ENCODE results near the gene LRRC59.

LRRC59 gene

DNA sequence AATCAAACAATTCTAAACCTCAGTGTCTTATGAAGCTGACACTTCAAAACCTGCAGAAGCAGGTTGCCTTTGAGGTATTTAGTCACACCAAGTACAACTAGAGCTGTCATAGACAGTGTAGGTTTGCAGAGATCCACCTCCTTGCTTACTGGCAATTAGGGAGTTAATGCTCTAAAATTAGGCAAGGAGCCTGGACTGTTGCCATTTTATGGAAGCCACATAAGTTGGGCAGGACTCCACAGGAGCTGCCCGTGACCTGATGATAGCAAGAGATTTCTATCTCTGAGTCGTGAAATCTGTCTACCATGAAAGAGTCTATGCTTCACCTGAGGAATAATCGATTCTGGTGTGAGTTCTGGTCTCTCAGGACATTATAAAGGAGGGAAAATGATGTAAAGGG, 15.4 kb downstream of the LRRC59 start:
- Histone ChIP-seq H3K4me1 (ENCODE audit: control insufficient read depth, insufficient read depth, low read length, poor library complexity, severe bottlenecking) (no peaks in the 10 kb centered on the region), H3K36me3 (ENCODE audit: control insufficient read depth, insufficient read depth, low read length) (peaks cover 87% of the 10 kb centered on the region), H3K9me3 (ENCODE audit: control insufficient read depth, low read length) (no peaks in the 10 kb centered on the region), H3K4me3 (ENCODE audit: extremely low read depth, insufficient read depth, low read length, poor library complexity, severe bottlenecking) (no peak overlapping the region), H3K27ac (ENCODE audit: low read depth, low read length, severe bottlenecking) (no peak overlapping the region)
- 93 to 94% methylated on average over 3 of the region's 3 CpGs for WGBS, 2 experiments (ENCODE audit: insufficient coverage in 2 of 2)

DNA sequence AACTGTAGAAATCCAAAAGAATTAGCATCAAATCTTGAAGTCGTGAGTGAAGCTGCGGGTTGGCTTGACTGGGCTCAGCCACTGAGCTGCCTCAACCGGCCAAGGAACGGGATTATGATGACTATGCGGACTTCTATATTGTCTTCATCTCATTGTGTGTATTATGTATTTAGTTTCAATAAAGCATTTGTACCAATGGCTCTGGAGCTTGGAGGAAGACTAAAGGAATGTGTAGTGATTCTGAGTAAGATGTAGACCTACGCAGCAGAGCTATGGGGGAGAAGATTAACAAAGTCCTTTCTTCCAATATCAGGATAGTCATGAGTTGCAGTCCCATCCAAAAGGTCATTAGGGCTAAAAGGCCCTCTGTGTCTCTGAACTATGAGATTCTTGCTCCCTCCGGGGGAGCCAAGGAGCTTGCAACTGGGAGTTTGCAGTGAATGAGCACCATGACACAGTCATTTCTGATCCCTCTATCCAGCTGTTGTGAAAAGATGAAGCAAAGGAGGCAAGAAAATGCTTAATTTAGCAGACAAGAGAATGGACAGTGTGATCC, 16.0 kb downstream of the LRRC59 start:
- Histone ChIP-seq H3K9me3 (ENCODE audit: control insufficient read depth, low read length) (no peaks in the 10 kb centered on the region), H3K4me1 (ENCODE audit: control insufficient read depth, insufficient read depth, low read length, poor library complexity, severe bottlenecking) (no peaks in the 10 kb centered on the region), H3K36me3 (ENCODE audit: control insufficient read depth, insufficient read depth, low read length) (peaks cover 86% of the 10 kb centered on the region), H3K27ac (ENCODE audit: low read depth, low read length, severe bottlenecking) (no peak overlapping the region), H3K4me3 (ENCODE audit: extremely low read depth, insufficient read depth, low read length, poor library complexity, severe bottlenecking) (no peak overlapping the region)
- 89 to 90% methylated on average over 3 to 4 of the region's 7 CpGs for WGBS, 2 experiments (ENCODE audit: insufficient coverage in 2 of 2)

DNA sequence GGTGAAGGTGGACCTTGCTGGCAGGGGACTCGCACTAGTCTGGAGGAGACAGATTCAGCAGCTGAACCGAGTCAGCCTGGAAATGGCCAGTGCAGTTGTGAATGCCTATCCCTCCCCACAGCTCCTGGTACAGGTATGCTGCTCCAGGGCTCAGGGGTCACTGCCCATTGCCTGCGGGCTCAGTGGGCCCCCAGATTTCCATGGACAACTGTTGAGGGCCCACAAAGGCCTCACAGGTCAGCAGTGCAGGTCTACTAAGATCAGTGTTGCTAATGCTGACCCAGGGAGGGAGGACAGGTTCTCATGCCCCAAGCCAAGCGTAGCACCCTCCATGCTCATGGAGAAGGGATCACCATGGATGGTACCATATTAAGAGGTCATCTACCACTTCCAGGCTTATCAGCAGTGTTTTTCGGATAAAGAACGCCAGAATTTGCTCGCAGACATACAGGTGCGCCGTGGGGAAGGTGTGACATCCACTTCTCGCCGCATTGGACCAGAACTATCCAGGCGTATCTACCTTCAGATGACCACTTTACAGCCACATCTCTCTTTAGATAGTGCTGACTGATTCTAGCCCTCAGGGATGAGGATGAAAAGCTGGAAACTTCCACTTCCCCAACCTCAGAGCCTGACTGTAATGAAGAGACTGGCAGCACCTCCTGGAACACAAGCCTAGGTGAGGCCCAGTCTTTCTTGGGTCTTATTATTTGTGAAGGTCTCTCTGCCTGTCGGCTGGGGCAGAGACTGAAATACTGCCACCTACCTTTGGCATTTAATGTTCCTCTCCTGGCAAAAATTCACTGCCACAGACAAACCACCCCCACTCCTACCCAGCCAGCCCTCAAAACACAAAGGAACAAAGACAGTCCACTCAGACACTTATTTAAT, 16.7 kb downstream of the LRRC59 start:
- Histone ChIP-seq H3K4me3 (ENCODE audit: extremely low read depth, insufficient read depth, low read length, poor library complexity, severe bottlenecking) (no peak overlapping the region), H3K27ac (ENCODE audit: low read depth, low read length, severe bottlenecking) (no peak overlapping the region), H3K4me1 (ENCODE audit: control insufficient read depth, insufficient read depth, low read length, poor library complexity, severe bottlenecking) (no peaks in the 10 kb centered on the region), H3K9me3 (ENCODE audit: control insufficient read depth, low read length) (no peaks in the 10 kb centered on the region), H3K36me3 (ENCODE audit: control insufficient read depth, insufficient read depth, low read length) (peaks cover 82% of the 10 kb centered on the region)
- 91 to 94% methylated on average over 10 to 12 of the region's 13 CpGs for WGBS, 2 experiments (ENCODE audit: insufficient coverage in 2 of 2)

DNA sequence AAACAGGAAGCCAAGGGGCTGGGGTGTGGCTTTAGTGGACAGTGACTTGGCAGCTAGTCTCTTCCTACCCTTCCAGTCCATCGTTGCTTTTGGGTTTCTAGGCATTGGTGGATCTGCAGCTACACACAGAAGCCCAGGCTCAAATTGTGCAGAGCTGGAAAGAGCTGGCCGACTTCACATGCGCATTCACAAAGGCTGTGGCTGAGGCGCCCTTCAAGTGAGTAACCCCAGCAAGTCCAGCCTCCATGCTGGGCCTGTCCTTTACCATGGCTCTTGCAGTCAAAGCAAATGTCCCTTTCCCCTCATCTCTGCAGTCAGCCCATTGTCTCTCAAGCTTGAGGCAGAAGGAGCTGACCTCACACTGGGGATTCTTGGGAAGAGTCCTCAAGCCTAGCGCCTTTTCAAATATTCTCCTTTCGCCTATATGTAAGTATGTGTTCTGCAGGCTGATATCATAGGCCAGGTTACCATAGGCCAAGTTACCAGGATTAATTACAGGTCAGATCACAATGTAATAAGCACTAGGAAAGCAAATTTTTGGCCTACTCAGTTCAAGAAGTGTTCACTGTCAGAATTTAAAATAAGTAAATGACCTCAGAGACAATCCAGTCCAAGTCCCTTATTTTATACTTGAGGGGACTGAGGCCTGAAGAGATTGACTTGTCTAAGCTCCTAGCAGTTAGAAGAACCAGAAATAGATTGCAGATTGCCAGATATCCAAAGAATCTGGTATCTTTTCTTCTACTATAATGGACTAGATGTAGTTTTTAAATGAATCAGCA, 17.8 kb downstream of the LRRC59 start:
- Histone ChIP-seq H3K4me3 (ENCODE audit: extremely low read depth, insufficient read depth, low read length, poor library complexity, severe bottlenecking) (no peak overlapping the region), H3K27ac (ENCODE audit: low read depth, low read length, severe bottlenecking) (no peak overlapping the region), H3K36me3 (ENCODE audit: control insufficient read depth, insufficient read depth, low read length) (peaks cover 79% of the 10 kb centered on the region), H3K9me3 (ENCODE audit: control insufficient read depth, low read length) (no peaks in the 10 kb centered on the region), H3K4me1 (ENCODE audit: control insufficient read depth, insufficient read depth, low read length, poor library complexity, severe bottlenecking) (no peaks in the 10 kb centered on the region)
- 94 to 100% methylated on average over 4 to 5 of the region's 6 CpGs for WGBS, 2 experiments (ENCODE audit: insufficient coverage in 2 of 2)

DNA sequence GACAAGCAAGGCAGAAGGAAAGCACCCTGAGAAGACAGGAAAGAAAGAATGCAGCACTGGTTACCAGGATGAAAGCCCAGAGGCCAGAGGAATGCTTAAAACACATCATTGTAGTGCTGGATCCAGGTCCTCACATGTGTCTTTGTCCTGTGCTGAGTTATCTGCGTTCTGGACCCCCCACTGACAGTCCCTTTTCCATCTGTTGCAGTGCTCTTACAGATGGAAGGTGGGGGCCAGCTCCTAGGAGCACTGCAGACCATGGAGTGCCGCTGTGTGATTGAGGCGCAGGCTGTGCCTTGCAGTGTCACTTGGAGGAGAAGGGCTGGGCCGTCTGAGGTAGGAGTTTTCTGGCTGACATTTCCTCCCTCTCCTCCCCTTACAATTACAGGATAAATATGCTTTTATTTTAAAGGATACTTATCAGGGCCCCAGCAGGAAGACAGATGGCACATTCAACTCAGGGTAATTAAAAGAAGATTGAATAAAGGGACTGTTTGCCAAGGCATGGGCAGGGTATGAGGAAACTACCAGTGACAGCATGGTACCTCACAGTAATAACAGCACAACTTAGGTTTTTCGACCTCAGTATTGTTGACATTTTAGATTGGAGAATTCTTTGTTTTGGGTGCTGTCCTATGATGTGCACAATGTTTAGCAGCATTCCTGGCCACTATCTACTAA, 21.3 kb downstream of the LRRC59 start:
- Histone ChIP-seq H3K4me3 (ENCODE audit: extremely low read depth, insufficient read depth, low read length, poor library complexity, severe bottlenecking) (no peak overlapping the region), H3K4me1 (ENCODE audit: control insufficient read depth, insufficient read depth, low read length, poor library complexity, severe bottlenecking) (peaks cover 11% of the 10 kb centered on the region), H3K36me3 (ENCODE audit: control insufficient read depth, insufficient read depth, low read length) (peaks cover 53% of the 10 kb centered on the region), H3K9me3 (ENCODE audit: control insufficient read depth, low read length) (no peaks in the 10 kb centered on the region), H3K27ac (ENCODE audit: low read depth, low read length, severe bottlenecking) (no peak overlapping the region)
- 79% methylated on average over 3 of the region's 5 CpGs for WGBS, 2 experiments (ENCODE audit: insufficient coverage in 2 of 2)

DNA sequence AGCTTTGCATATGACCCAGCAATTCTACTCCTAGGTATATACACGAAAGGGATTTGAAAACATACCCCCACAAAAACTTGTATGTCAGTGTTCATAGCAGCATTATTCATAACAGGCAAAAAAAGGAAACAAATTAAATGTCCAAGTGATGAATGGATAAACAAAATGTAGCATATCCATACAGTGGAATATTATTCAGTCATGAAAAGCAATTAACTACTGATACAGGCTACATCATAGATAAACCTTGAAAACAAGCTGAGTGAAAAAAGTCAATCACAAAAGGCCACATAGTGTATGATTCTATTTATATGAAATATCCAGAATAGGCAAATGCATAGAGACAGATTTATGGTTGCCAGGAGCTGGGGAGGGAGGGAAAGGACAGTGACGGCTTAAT, 23.6 kb downstream of the LRRC59 start:
- H3K4me1 ChIP-seq (ENCODE audit: control insufficient read depth, insufficient read depth, low read length, poor library complexity, severe bottlenecking) = peaks cover 14% of the 10 kb centered on the region
- no CpG with 5 or more reads among the region's 2 CpGs for WGBS, 2 experiments (ENCODE audit: insufficient coverage in 2 of 2)
- H3K36me3 ChIP-seq (ENCODE audit: control insufficient read depth, insufficient read depth, low read length) = peaks cover 53% of the 10 kb centered on the region
- H3K9me3 ChIP-seq (ENCODE audit: control insufficient read depth, low read length) = no peaks in the 10 kb centered on the region
- H3K4me3 ChIP-seq (ENCODE audit: extremely low read depth, insufficient read depth, low read length, poor library complexity, severe bottlenecking) = peak overlapping the region; percentile 85
- no peak overlapping the region for H3K27ac ChIP-seq (ENCODE audit: low read depth, low read length, severe bottlenecking)

DNA sequence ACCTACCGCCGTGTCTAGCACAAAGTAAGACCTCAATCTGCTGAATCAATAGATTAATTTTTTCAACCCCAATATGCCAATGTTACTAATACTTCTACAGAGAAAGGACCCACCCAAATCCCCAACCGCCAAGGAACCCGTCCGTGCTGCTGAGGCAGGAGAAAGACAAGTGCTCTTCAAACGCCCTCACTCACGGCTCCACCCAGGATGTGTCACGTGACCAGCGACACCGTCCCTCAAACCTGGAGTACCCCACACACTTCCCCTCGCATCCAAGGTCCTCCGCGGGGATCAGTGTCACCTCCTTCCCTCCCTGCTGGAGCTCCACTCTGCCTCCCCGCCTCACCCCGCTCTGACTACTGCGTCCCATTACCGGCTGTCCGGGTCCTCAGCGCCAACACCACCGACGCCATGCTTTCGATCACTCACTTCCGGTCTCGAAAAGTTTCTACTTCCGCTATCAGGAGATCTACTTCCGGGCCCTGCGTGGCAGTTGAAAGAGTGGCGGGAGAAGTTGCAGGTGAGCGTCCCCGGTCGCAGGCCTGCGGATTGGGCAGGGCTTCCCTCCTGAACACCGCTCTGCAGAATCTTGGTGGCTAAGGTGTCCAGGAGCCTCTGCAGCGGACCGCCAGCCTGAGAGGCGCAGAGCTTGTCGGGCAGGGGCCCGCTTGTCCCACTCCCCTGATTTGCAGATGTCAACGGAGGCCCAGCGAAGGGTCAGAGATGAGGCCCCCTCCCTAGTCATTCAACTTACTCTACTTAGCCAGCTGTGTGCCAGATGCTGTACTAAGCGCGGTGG, 24.4 kb downstream of the LRRC59 start, which contains the start of the genes EME1 and MRPL27:
EME1 (plus strand) TSS at position 472 of the 799 bp plus-strand sequence. CDS start 1,980 bp downstream, outside the sequence.
MRPL27 (minus strand) TSS at position 427 of the 799 bp plus-strand sequence; CDS start at position 413, 14 bp downstream.
- 1 to 2% methylated on average over 36 of the region's 42 CpGs for WGBS, 2 experiments (ENCODE audit: insufficient coverage in 2 of 2)
- H3K9me3 ChIP-seq (ENCODE audit: control insufficient read depth, low read length) = no peaks in the 10 kb centered on the region
- H3K36me3 ChIP-seq (ENCODE audit: control insufficient read depth, insufficient read depth, low read length) = peaks cover 54% of the 10 kb centered on the region
- H3K4me1 ChIP-seq (ENCODE audit: control insufficient read depth, insufficient read depth, low read length, poor library complexity, severe bottlenecking) = peaks cover 14% of the 10 kb centered on the region
- peak within 1 kb of the TSS; percentile 83 for H3K27ac ChIP-seq (ENCODE audit: low read depth, low read length, severe bottlenecking)
- peak within 1 kb of the TSS; percentile 85 for H3K4me3 ChIP-seq (ENCODE audit: extremely low read depth, insufficient read depth, low read length, poor library complexity, severe bottlenecking)

DNA sequence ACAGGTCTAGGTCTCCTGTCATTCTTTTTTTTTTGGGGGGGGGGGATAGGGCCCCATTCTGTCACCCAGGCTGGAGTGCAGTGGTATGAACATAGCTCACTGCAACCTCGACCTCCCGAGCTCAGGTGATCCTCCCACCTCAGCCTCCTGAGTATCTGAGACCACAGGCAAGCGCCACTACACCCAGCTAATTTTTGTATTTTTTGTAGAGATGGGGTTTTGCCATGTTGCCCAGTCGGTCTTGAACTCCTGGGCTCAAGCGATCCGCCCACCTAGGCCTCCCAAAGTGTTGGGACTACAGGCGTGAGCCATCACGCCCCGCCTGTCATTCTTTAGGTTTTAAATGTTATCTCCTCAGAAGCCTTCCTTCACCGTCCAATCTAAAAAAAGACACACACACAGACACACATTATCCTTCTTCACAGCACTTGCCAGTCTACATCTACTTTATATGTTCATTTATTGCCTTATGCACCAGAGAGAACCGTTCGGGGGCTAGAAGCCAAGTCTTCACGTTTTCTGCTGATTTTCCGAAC, 25.0 kb downstream of the LRRC59 start:
- H3K4me3 ChIP-seq (ENCODE audit: extremely low read depth, insufficient read depth, low read length, poor library complexity, severe bottlenecking) = peak overlapping the region; percentile 85
- H3K9me3 ChIP-seq (ENCODE audit: control insufficient read depth, low read length) = no peaks in the 10 kb centered on the region
- H3K27ac ChIP-seq (ENCODE audit: low read depth, low read length, severe bottlenecking) = peak overlapping the region; percentile 83
- H3K4me1 ChIP-seq (ENCODE audit: control insufficient read depth, insufficient read depth, low read length, poor library complexity, severe bottlenecking) = peaks cover 14% of the 10 kb centered on the region
- 21 to 30% methylated on average over 11 to 13 of the region's 14 CpGs for WGBS, 2 experiments (ENCODE audit: insufficient coverage in 2 of 2)
- peaks cover 60% of the 10 kb centered on the region for H3K36me3 ChIP-seq (ENCODE audit: control insufficient read depth, insufficient read depth, low read length)

DNA sequence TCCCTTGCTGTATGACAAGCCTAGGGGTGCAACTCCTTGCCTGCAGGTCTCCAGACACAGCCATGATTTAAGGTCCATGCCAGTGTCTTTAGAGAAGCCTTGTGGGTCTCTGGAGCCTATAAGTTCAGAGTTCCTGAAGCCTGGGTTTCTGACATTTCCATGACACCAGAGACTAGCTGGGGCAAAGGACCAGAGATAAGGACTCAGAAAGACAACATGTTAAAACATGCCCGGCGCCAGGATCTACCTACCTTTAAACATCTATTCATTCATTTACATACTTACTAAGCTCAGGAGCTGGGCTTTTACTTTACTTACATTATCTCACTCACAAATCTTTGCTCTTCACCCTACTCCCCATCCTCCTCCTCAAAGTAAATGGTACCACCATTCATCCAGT, 25.8 kb downstream of the LRRC59 start:
- H3K4me1 ChIP-seq (ENCODE audit: control insufficient read depth, insufficient read depth, low read length, poor library complexity, severe bottlenecking) = peaks cover 14% of the 10 kb centered on the region
- 94 to 100% methylated on average over 2 of the region's 2 CpGs for WGBS, 2 experiments (ENCODE audit: insufficient coverage in 2 of 2)
- no peak overlapping the region for H3K27ac ChIP-seq (ENCODE audit: low read depth, low read length, severe bottlenecking)
- H3K4me3 ChIP-seq (ENCODE audit: extremely low read depth, insufficient read depth, low read length, poor library complexity, severe bottlenecking) = peak overlapping the region; percentile 85
- no peaks in the 10 kb centered on the region for H3K9me3 ChIP-seq (ENCODE audit: control insufficient read depth, low read length)
- H3K36me3 ChIP-seq (ENCODE audit: control insufficient read depth, insufficient read depth, low read length) = peaks cover 65% of the 10 kb centered on the region
